Progenitor cell of endocrine pancreas (in vitro differentiated cells): ENCODE data around the gene HSPA5. TPM values are rescaled to one million over a fixed set of nuclear protein-coding genes. Genes with fewer than 3 reads are reported as not detected.
"Not testable (repeated sequence)": the region's sequence is repeated elsewhere in the genome, so short reads cannot be mapped to it uniquely, and the experiment has no call there.

Source experiments
- DNase-seq: peaks from one replicate; pipeline ENCODE4 v3.0.0; 2021; ENCODE audit warnings: low spot score; ENCODE audit not compliant: unreplicated experiment
- H3K27ac Mint-ChIP-seq: 2 replicates; pipeline ENCODE4 v1.8.0; 2021; ENCODE audit warnings: mild to moderate bottlenecking, moderate library complexity, mixed read lengths
- H3K27me3 Mint-ChIP-seq: 2 replicates; pipeline ENCODE4 v1.8.0; 2021; ENCODE audit warnings: mixed read lengths
- H3K36me3 Mint-ChIP-seq: 2 replicates; pipeline ENCODE4 v1.8.0; 2022; ENCODE audit warnings: mixed read lengths; ENCODE audit not compliant: insufficient read depth
- H3K4me1 Mint-ChIP-seq: 2 replicates; pipeline ENCODE4 v1.8.0; 2021; ENCODE audit warnings: low read depth, mixed read lengths
- H3K4me3 Mint-ChIP-seq: 2 replicates; pipeline ENCODE4 v1.8.0; 2021; ENCODE audit warnings: low read depth, mild to moderate bottlenecking, moderate library complexity, mixed read lengths
- H3K9me3 Mint-ChIP-seq: 2 replicates; pipeline ENCODE4 v1.8.0; 2021; ENCODE audit warnings: low read depth, mixed read lengths
- CTCF ChIP-seq: fragments of 200-600 bp; sonication (generic); IDR thresholded peaks from one replicate; pipeline ENCODE4 v1.5.0; 2021; ENCODE audit warnings: antibody characterized with exemption, mild to moderate bottlenecking; ENCODE audit not compliant: unreplicated experiment
- long read RNA-seq: library from polyadenylated mRNA; unstranded; transcript quantifications from one replicate; pipeline ENCODE4 v2.0.0, GENCODE V29; 2020
- total RNA-seq: library from RNA; stranded (reverse); gene quantifications from 2 replicates; pipeline ENCODE4 v1.2.1, GENCODE V29; 2021

HSPA5 gene
- 287 and 288 TPM in 2 replicates for total RNA-seq
- long read RNA-seq, transcript HSPA5-201 (8 exons, 3,908 nt) = major isoform, 8,228 of 8,427 reads
- long read RNA-seq, partial matches to known transcripts = 140 of 8,427 reads
- long read RNA-seq, other reads (novel, unspliced or antisense) = 59 of 8,427 reads

GRCh38 chr9:125241000-125241862 lies at the start of gene HSPA5:
TSS of gene HSPA5 (minus strand) at chr9:125241343. CDS start at chr9:125241126, 217 bp downstream.
- DNase-seq = peak; percentile 98
- no peaks in the 10 kb centered on the region for H3K9me3 Mint-ChIP-seq
- peak; percentile 31 for TF ChIP-seq CTCF
- peaks cover 27% of the 10 kb centered on the region for H3K4me1 Mint-ChIP-seq
- H3K27me3 Mint-ChIP-seq = no peaks in the 10 kb centered on the region
- peak within 1 kb of the TSS; percentile 97 for H3K27ac Mint-ChIP-seq
- peak within 1 kb of the TSS; percentile 94 for H3K4me3 Mint-ChIP-seq
- peaks cover 29% of the 10 kb centered on the region for H3K36me3 Mint-ChIP-seq

GRCh38 chr9:125286935-125287433 lies 45.8 kb upstream of the HSPA5 start:
- H3K4me1 Mint-ChIP-seq, H3K27ac Mint-ChIP-seq, H3K9me3 Mint-ChIP-seq: not testable (repeated sequence)

GRCh38 chr9:125284855-125285254 lies 43.7 kb upstream of the HSPA5 start:
- DNase-seq = no peak
- no peaks in the 10 kb centered on the region for H3K27me3 Mint-ChIP-seq
- H3K4me3 Mint-ChIP-seq = no peak overlapping the region
- H3K27ac Mint-ChIP-seq = no peak overlapping the region
- no peaks in the 10 kb centered on the region for H3K36me3 Mint-ChIP-seq
- H3K9me3 Mint-ChIP-seq = no peaks in the 10 kb centered on the region
- no peaks in the 10 kb centered on the region for H3K4me1 Mint-ChIP-seq
- TF ChIP-seq CTCF = no peak

More at GRCh38 chr9:125286935-125287433, 45.8 kb upstream of the HSPA5 start:
- not testable (repeated sequence) for DNase-seq, H3K36me3 Mint-ChIP-seq, H3K27me3 Mint-ChIP-seq, H3K4me3 Mint-ChIP-seq

DNA sequence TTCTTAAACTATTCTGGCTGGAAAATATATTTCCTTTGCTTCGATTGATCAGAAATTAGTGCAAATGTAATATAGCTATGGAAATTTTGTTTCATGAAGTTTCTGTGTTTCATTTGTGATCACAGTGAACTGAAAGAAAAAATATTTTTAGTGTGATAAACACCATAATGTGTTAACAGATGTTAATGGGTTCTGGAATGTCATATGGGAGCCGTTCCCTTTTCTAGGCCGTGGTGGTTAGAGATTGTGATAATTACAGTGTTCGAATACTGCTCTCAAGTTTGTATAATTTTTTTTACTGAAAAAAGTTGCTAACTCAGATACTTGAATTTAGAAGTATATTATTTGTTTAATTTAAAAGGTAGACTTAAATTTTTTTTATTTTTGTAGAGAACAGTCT lies 39.8 kb upstream of the HSPA5 start:
- no peak overlapping the region for H3K27ac Mint-ChIP-seq
- H3K4me1 Mint-ChIP-seq = peaks cover 5% of the 10 kb centered on the region
- TF ChIP-seq CTCF = no peak
- H3K4me3 Mint-ChIP-seq = no peak overlapping the region
- peaks cover 2% of the 10 kb centered on the region for H3K9me3 Mint-ChIP-seq
- H3K36me3 Mint-ChIP-seq = peaks cover 4% of the 10 kb centered on the region
- no peaks in the 10 kb centered on the region for H3K27me3 Mint-ChIP-seq
- DNase-seq = no peak

DNA sequence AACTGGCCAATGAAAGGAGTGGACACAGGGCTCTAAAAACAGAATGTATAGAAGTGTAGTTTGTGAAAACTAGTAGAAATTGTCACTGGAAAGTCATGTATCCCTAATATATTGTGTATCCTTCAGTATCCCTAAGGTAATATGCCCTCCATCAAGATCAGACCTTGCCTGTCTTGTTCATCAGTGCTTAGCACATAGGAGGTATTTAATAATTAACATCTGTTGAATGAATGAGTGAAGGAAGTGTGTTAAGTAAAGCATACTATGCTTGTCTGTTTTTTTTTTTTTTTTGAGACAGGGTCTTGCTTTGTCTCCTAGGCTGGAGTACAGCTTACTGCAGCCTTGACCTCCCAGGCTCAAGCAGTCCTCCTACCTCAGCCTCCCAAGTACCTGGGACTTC lies 36.3 kb upstream of the HSPA5 start:
- H3K36me3 Mint-ChIP-seq = peaks cover 6% of the 10 kb centered on the region
- TF ChIP-seq CTCF = no peak
- no peak overlapping the region for H3K27ac Mint-ChIP-seq
- H3K27me3 Mint-ChIP-seq = no peaks in the 10 kb centered on the region
- peaks cover 18% of the 10 kb centered on the region for H3K4me1 Mint-ChIP-seq
- peaks cover 2% of the 10 kb centered on the region for H3K9me3 Mint-ChIP-seq
- DNase-seq = no peak
- no peak overlapping the region for H3K4me3 Mint-ChIP-seq
